Neural cell (in vitro differentiated cells): Measurements from ENCODE around the gene MT4. TPM values are rescaled to one million over a fixed set of nuclear protein-coding genes. Genes with fewer than 3 reads are reported as not detected.

Experiments
- H2AFZ ChIP-seq: fragments of 200-600, 300-800 bp; sonication (generic), shearing (Covaris generic); 2 replicates; pipeline ENCODE4 v1.6.0; 2014; ENCODE audit warnings: low read depth, mild to moderate bottlenecking, antibody characterized with exemption, low read length, moderate library complexity
- H3F3A ChIP-seq: fragments of 200-600 bp; shearing (Covaris generic); 2 replicates; pipeline ENCODE4 v1.6.1; 2016; ENCODE audit warnings: mild to moderate bottlenecking, moderate library complexity, mixed read lengths, antibody characterized with exemption, low read length; ENCODE audit not compliant: insufficient read depth, poor library complexity, severe bottlenecking
- H3K27ac ChIP-seq: fragments of 200-600, 300-800 bp; sonication (generic), shearing (Covaris generic); 2 replicates; pipeline ENCODE4 v1.5.1; 2014; ENCODE audit warnings: mild to moderate bottlenecking, low read length, moderate library complexity
- H3K27me3 ChIP-seq: fragments of 300-800, 200-600 bp; sonication (generic), shearing (Covaris generic); 2 replicates; pipeline ENCODE4 v1.6.0; 2014; ENCODE audit warnings: mild to moderate bottlenecking, low read depth, low read length, moderate library complexity; ENCODE audit not compliant: insufficient read depth
- H3K36me3 ChIP-seq: fragments of 300-800, 200-600 bp; sonication (generic), shearing (Covaris generic); 2 replicates; pipeline ENCODE4 v1.5.1; 2014; ENCODE audit warnings: mild to moderate bottlenecking, antibody characterized with exemption, low read length, moderate library complexity; ENCODE audit not compliant: insufficient read depth
- H3K4me2 ChIP-seq: fragments of 300-800, 200-600 bp; sonication (generic), shearing (Covaris generic); 2 replicates; pipeline ENCODE4 v1.6.0; 2014; ENCODE audit warnings: mild to moderate bottlenecking, low read length
- H3K4me3 ChIP-seq: fragments of 300-800, 200-600 bp; sonication (generic), shearing (Covaris generic); 2 replicates; pipeline ENCODE4 v1.5.1; 2014; ENCODE audit warnings: mild to moderate bottlenecking, low read length, moderate library complexity
- H3K79me2 ChIP-seq: fragments of 200-600 bp; shearing (Covaris generic); replicated peaks from 2 replicates; pipeline ENCODE4 v1.6.0; 2014; ENCODE audit warnings: mild to moderate bottlenecking, low read length, moderate library complexity; ENCODE audit not compliant: insufficient read depth
- H3K9ac ChIP-seq: fragments of 300-800, 200-600 bp; sonication (generic), shearing (Covaris generic); 2 replicates; pipeline ENCODE4 v1.6.1; 2016; ENCODE audit warnings: mild to moderate bottlenecking, low read length, mixed read lengths
- H3K9me2 ChIP-seq: fragments of 200-600 bp; shearing (Covaris generic); 2 replicates; pipeline ENCODE4 v1.6.1; 2016; ENCODE audit warnings: mild to moderate bottlenecking, low read length, mixed read lengths; ENCODE audit not compliant: insufficient read depth
- H3K9me3 ChIP-seq: fragments of 200-600, 300-800 bp; sonication (generic), shearing (Covaris generic); 2 replicates; pipeline ENCODE4 v1.6.1; 2016; ENCODE audit warnings: mild to moderate bottlenecking, mixed run types, low read length, moderate library complexity, mixed read lengths
- H4K20me1 ChIP-seq: fragments of 200-600 bp; shearing (Covaris generic); 2 replicates; pipeline ENCODE4 v1.6.1; 2016; ENCODE audit warnings: mild to moderate bottlenecking, mixed run types; ENCODE audit not compliant: insufficient read depth
- EP300 ChIP-seq: fragments of 450-650 bp; conservative IDR thresholded peaks from 2 replicates; pipeline ENCODE4 v1.6.1; 2014; ENCODE audit warnings: antibody characterized with exemption, mild to moderate bottlenecking, moderate library complexity; ENCODE audit not compliant: poor library complexity, severe bottlenecking
- EZH2 ChIP-seq: fragments of 200-600, 300-800 bp; shearing (Covaris generic), sonication (generic); IDR thresholded peaks from 2 replicates; pipeline ENCODE4 v1.6.1; 2014; ENCODE audit warnings: antibody characterized with exemption, low read length, borderline replicate concordance, mild to moderate bottlenecking; ENCODE audit not compliant: insufficient read depth, poor library complexity, severe bottlenecking
- MXI1 ChIP-seq: fragments of 450-650 bp; conservative IDR thresholded peaks from 2 replicates; pipeline ENCODE4 v1.6.1; 2014; ENCODE audit warnings: antibody characterized with exemption, mild to moderate bottlenecking; ENCODE audit not compliant: poor library complexity, severe bottlenecking
- POLR2AphosphoS5 ChIP-seq: IDR thresholded peaks from 2 replicates; pipeline ENCODE4 v1.6.1; 2012
- RAD21 ChIP-seq: fragments of 450-650 bp; conservative IDR thresholded peaks from 2 replicates; pipeline ENCODE4 v1.6.1; 2014; ENCODE audit warnings: antibody characterized with exemption, mild to moderate bottlenecking, moderate library complexity
- REST ChIP-seq: IDR thresholded peaks from 2 replicates; pipeline ENCODE4 v1.6.1; 2012; ENCODE audit warnings: borderline replicate concordance
- SMC3 ChIP-seq: fragments of 450-650 bp; conservative IDR thresholded peaks from 2 replicates; pipeline ENCODE4 v1.6.1; 2014; ENCODE audit warnings: antibody characterized with exemption, mild to moderate bottlenecking, moderate library complexity; ENCODE audit not compliant: poor library complexity
- TAF1 ChIP-seq: IDR thresholded peaks from 2 replicates; pipeline ENCODE4 v1.6.1; 2012; ENCODE audit warnings: low read depth
- polyA plus RNA-seq: library from polyadenylated mRNA; depleted of rRNA; stranded (reverse); fragments of >200 nt; gene quantifications from 2 replicates; pipeline ENCODE4 v1.2.3, GENCODE V29; 2014
- TF ChIP-seq, protein P1 (sequence below): fragments of 450-650 bp; IDR thresholded peaks from 2 replicates; pipeline ENCODE4 v1.5.1; 2014; ENCODE audit warnings: antibody characterized with exemption, mild to moderate bottlenecking, moderate library complexity; ENCODE audit not compliant: poor library complexity, severe bottlenecking

Gene MT4
- polyA plus RNA-seq, 1 donor from 2014 or later: not detected

DNA sequence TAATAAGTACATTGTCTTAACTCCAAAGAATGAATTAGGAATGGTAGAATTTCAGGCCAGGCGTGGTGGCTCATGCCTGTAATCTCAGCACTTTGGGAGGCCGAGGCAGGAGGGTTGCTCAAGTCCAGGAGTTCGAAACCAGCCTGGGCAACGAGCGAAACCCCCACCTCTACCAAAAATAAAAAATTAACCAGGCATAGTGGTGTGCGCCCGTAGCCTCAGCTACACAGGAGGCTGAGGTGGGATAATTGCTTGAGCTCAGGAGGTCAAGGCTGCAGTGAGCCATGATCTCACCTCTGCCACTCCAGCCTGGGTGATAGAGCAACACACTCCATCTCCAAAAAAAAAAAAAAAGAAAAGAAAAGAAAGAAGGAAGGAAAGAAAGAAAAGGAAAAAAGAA is 26.5 kb upstream of the MT4 start:
- no peaks in the 10 kb centered on the region for H3K27me3 ChIP-seq
- H3F3A ChIP-seq: no peaks in the 10 kb centered on the region
- H3K9ac ChIP-seq: no peak overlapping the region
- TF ChIP-seq SMC3 (no peak), TAF1 (no peak), RAD21 (no peak), POLR2AphosphoS5 (no peak), EP300 (no peak), EZH2 (no peak), MXI1 (no peak), REST (no peak)
- TF ChIP-seq, protein P1, sequence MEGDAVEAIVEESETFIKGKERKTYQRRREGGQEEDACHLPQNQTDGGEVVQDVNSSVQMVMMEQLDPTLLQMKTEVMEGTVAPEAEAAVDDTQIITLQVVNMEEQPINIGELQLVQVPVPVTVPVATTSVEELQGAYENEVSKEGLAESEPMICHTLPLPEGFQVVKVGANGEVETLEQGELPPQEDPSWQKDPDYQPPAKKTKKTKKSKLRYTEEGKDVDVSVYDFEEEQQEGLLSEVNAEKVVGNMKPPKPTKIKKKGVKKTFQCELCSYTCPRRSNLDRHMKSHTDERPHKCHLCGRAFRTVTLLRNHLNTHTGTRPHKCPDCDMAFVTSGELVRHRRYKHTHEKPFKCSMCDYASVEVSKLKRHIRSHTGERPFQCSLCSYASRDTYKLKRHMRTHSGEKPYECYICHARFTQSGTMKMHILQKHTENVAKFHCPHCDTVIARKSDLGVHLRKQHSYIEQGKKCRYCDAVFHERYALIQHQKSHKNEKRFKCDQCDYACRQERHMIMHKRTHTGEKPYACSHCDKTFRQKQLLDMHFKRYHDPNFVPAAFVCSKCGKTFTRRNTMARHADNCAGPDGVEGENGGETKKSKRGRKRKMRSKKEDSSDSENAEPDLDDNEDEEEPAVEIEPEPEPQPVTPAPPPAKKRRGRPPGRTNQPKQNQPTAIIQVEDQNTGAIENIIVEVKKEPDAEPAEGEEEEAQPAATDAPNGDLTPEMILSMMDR: no peak
- no peak overlapping the region for H3K4me3 ChIP-seq
- H4K20me1 ChIP-seq: no peaks in the 10 kb centered on the region
- no peaks in the 10 kb centered on the region for H3K9me3 ChIP-seq
- no peak overlapping the region for H2AFZ ChIP-seq
- H3K4me2 ChIP-seq: no peak overlapping the region
- no peaks in the 10 kb centered on the region for H3K36me3 ChIP-seq
- H3K27ac ChIP-seq: no peak overlapping the region
- H3K9me2 ChIP-seq: no peaks in the 10 kb centered on the region
- H3K79me2 ChIP-seq: no peaks in the 10 kb centered on the region

DNA sequence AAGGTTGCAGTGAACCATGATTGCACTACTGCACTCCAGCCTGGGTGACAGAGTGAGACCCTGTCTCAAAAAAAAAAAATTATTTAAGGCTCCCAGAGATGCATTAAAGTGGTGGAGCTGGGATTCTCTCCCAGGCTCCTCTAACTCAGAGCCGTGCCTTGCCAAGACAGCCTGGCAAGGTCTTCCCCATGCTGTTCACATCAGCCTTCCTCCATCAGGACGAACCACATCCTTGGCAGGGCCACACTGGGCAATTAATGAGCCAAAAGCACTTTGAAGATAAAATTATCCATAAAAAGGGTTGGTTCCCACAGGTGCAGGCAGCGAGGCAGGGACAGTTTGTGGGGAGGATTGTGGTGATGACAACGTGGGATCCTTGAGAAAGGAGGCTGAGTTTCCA is 25.2 kb upstream of the MT4 start:
- H2AFZ ChIP-seq: no peak overlapping the region
- H3K4me2 ChIP-seq: no peak overlapping the region
- H3K4me3 ChIP-seq: no peak overlapping the region
- H3K36me3 ChIP-seq: no peaks in the 10 kb centered on the region
- no peak overlapping the region for H3K27ac ChIP-seq
- H4K20me1 ChIP-seq: no peaks in the 10 kb centered on the region
- no peaks in the 10 kb centered on the region for H3K27me3 ChIP-seq
- H3K9me3 ChIP-seq: no peaks in the 10 kb centered on the region
- H3F3A ChIP-seq: no peaks in the 10 kb centered on the region
- H3K79me2 ChIP-seq: no peaks in the 10 kb centered on the region
- no peak overlapping the region for H3K9ac ChIP-seq
- H3K9me2 ChIP-seq: no peaks in the 10 kb centered on the region
- TF ChIP-seq, protein P1: no peak
- TF ChIP-seq SMC3: no peak
- no peak for TF ChIP-seq POLR2AphosphoS5
- TF ChIP-seq RAD21: no peak
